ENCODE measurements around the gene ZDHHC18.

DNA sequence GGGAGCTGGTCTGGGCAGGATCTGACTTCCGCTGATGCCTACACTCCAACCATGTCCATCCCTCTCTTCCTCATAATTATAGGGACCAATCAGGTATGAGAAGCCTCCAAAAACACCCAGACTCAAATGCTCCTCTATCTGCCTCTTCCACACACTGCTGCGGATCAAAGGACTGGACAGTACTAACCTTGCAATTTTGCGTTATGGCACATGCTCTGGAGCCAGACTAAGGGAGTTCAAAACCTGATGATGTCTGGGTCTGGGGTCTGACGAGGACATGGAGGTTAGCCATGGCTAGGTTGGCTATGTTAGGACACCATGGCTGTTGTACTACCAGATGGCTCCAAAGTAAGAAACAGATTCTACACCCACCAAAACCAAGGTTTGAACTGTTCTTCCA lies 53.3 kb downstream of the ZDHHC18 start:
- TF ChIP-seq, protein P1, sequence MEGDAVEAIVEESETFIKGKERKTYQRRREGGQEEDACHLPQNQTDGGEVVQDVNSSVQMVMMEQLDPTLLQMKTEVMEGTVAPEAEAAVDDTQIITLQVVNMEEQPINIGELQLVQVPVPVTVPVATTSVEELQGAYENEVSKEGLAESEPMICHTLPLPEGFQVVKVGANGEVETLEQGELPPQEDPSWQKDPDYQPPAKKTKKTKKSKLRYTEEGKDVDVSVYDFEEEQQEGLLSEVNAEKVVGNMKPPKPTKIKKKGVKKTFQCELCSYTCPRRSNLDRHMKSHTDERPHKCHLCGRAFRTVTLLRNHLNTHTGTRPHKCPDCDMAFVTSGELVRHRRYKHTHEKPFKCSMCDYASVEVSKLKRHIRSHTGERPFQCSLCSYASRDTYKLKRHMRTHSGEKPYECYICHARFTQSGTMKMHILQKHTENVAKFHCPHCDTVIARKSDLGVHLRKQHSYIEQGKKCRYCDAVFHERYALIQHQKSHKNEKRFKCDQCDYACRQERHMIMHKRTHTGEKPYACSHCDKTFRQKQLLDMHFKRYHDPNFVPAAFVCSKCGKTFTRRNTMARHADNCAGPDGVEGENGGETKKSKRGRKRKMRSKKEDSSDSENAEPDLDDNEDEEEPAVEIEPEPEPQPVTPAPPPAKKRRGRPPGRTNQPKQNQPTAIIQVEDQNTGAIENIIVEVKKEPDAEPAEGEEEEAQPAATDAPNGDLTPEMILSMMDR (conservative IDR thresholded peaks at IDR 0.05 in 1 of 2, IDR thresholded peaks at IDR 0.05 in 1 of 2; ENCODE audit: low read depth in 1 of 2, low read length in 2 of 2), result no peak
- no peak for TF ChIP-seq EZH2 (IDR thresholded peaks at IDR 0.05; ENCODE audit: low read length, missing control alignments)
